NCI-H146 treated with DMSO at 0.1 percent for 48 hours (cell line): ENCODE measurements around the gene GP1BB.

Source experiments
- DNase-seq: peaks from one replicate; lab custom pipeline; 2025; ENCODE audit not compliant: unreplicated experiment; lab: John Stamatoyannopoulos, UW

The GP1BB gene

DNA sequence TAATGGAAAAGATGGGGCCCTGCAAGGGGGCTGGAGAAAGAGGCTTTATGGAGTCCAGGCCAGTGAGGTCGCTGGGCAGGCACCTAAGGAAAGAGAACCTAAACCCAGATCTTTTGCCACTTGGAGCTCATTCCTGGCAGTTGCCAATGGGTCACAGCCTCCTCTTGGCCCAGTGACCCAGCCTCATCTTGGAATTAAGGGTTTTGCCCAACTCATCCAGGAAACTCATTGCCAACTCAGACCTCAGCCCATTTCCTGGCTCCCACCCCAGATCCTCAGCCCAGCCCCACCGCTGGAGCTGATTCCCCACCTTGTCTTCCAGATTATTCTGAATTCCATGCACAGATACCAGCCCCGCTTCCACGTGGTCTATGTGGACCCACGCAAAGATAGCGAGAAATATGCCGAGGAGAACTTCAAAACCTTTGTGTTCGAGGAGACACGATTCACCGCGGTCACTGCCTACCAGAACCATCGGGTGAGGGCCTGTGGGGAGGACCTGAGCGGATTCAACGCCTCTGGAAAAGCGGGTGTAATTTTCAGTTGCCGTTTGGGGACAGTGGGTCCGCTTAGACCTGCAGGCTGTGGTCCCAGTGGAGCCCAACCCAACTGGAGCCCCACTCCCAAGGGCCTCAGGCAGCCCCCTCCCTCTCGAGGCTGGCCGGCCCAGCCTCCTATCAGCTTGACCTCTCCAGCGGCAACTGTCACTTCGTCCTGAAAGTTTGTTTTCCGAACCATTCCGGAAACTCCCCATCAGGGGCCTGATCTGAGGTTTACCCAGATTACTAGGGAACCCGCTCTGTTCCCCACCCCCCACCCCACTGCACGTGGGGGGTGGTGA is 41.5 kb downstream of the GP1BB start:
- no peak for DNase-seq

GRCh38 chr22:19765477-19766239 is 42.3 kb downstream of the GP1BB start:
- DNase-seq, result no peak

DNA sequence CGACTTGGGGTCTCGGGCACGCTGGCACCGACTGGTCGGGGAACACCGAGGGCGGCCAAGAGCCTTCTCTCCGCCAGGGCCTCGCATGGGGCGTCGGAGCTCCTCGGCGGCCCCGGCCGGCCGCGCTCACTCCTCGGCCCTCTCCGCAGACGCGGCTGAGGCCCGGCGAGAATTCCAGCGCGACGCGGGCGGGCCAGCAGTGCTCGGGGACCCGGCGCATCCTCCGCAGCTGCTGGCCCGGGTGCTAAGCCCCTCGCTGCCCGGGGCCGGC is 42.8 kb downstream of the GP1BB start:
- DNase-seq, result no peak

DNA sequence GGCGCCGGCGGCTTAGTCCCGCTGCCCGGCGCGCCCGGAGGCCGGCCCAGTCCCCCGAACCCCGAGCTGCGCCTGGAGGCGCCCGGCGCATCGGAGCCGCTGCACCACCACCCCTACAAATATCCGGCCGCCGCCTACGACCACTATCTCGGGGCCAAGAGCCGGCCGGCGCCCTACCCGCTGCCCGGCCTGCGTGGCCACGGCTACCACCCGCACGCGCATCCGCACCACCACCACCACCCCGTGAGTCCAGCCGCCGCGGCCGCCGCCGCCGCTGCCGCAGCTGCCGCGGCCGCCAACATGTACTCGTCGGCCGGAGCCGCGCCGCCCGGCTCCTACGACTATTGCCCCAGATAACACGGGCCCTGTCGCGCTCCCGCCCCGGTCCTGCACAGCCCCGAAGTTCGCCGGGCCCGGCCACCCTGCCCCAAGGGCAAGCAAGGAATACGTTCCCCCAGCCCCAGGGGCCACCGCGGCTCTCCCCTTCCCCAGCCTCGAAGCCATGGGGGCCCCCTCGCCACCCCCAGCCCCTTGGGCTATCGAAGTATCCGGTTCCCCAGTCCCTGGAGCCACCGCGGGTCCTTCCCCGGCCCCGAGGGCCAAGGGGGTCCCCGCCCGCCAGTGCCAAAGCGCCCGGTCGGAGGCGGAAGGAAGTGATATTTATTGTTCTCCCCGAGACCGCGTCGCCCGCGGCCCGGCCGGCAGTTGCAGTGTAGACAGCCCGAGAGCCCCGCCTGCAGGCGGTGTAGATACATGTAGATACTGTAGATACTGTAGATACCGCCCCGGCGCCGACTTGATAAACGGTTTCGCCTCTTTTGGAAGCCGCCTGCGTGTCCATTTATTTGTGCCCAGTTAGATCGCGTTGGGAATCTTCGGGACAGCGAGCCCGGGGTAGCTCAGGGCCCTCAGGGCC is 43.4 kb downstream of the GP1BB start:
- DNase-seq, result no peak

GRCh38 chr22:19767427-19768341 is 44.3 kb downstream of the GP1BB start:
- DNase-seq, result no peak

GRCh38 chr22:19769393-19769715 is 46.0 kb downstream of the GP1BB start:
- DNase-seq, result no peak

DNA sequence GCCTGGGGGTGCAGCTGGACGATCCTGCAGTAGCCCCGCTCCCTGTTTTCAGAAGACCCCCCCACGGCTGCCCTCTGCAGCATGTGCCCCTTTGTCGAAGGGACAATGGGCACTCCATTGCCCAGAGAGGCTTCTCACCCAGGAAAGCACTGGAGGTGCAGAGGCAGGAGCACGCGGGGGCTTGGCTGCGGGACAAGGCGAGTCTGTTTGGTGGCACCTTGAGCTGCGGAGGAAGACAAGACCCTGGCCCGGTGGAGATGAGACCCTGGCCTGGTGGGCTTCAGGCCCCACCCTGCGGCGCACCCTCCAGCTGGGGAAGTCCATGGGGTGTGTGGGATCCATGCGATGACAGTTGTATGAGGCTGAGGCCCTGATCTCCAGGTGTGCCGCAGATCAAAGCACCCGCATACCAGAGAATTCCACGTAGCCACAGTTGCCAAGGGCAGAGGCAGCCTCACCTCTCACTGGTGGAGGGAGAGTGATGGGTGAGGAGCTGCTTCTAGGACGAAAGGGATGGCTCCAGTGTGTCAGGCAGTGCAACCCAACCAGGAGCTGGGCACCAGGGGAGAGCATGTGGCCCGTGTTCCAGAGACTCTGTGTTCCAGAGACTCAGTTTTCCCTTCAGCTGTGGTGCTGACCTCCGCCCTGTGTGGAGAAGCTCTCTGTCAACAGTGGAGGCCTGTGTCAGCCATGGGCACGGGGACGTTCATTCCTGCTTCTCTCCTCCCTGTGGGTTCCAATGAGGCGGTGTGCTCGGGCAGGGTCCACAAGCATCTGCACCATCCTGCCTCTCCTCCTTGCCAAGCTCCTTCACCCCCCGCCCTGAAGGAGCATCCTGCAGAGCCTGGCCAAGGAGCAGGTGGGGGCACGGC is 47.2 kb downstream of the GP1BB start:
- no peak for DNase-seq

DNA sequence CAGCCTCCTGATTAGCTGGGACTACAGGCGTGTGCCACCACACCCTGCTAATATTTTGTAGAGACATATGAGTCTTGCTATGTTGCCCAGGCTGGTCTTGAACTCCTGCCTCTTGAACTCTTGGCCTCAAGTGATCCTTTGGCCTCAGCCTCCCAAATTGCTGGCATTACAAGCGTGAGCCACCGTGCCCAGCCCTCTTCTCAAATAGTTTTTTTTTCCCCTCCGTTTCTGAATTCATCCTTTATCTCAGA is 49.0 kb downstream of the GP1BB start:
- DNase-seq, result no peak

GRCh38 chr22:19772673-19773469 is 49.5 kb downstream of the GP1BB start:
- DNase-seq, result no peak

DNA sequence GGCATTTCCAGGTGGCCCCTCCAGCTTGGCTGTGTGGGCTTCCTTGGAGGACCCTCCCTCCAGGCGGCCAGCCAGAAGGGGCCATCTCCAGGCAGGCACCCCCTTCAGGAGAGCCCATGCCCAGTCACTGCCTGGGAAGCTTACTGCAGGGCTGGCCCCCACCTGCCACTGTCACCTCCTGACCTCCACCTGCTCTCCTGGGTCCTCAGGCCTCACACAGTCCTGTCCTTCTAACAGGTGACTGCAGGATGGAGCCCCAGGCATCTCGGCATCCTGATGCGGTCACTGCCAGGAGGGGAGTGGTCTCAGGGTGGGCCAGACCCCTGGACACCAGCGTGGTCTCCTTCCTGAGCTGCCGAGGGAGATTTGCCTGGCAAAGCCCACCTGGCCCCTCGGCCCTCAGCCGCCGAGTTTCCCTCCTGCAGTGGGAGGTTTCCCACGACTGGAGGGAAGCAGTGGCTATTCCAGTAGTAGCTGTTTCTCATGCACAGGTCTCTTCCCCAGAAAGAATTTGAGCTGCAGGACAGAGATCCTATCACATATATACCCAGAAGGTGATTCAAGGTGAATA is 50.2 kb downstream of the GP1BB start:
- DNase-seq, result no peak
